Measurements from ENCODE around the gene ANTXRL. TPM values are rescaled to one million over a fixed set of nuclear protein-coding genes. Genes with fewer than 3 reads are reported as not detected.

ANTXRL gene
- total and polyA plus RNA-seq, 2 experiments from 2014 or later, result not detected

DNA sequence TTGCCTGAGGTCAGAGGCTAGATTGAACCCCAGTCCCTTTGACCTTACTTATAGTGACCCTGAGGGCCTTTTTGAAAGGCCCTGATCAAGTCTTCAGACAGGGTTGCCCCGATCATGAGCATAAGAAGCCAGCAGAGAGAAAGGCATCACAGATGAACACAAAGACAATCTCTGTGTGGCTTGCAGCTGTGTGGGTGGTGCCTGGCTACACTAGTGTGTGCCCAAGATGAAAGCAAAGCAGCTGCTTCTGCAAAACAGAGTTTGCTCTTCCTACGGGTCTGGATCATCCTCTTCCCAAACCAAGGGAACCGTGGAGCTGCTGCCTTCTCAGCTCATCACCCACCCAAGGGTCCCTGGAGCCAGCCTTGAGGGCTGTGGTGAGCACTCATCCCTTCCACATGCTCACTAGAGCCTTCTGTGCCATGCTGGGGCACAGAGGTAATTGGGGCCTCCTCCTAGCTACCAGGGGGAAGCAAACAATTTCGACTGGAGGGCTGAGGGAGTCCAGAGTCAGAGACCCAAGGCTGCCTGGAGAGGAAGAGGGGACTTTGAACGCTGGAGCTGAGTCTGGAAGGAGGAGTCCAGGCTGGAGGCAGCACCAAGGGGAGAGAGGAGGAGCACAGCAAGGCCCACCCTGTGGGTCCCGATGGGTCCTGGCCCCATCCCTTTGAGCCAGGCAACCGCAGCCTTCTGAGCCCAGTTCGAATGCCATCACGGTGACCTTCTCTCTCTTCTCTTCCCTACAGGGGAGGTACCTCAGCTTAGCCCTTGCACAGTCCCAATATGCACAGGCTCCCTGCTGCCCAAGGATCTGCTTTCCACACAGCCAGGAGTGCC is 42.3 kb downstream of the ANTXRL start:
- TF ChIP-seq STAT1 (IDR thresholded peaks at IDR 0.05; ENCODE audit: unreplicated experiment) (no peak), EZH2 (IDR thresholded peaks at IDR 0.05; ENCODE audit: low read depth, unreplicated experiment) (no peak), CREB1 (CRISPR knock-in tag; IDR thresholded peaks at IDR 0.05; ENCODE audit: low read depth) (no peak), NANOG (IDR thresholded peaks at IDR 0.05; ENCODE audit: borderline replicate concordance) (no peak), ZNF331 (CRISPR knock-in tag; IDR thresholded peaks at IDR 0.05; ENCODE audit: low read depth) (no peak), EZH2phosphoT487 (IDR thresholded peaks at IDR 0.05; ENCODE audit: unreplicated experiment) (no peak), JUNB (IDR thresholded peaks at IDR 0.05; ENCODE audit: unreplicated experiment) (no peak), POLR2AphosphoS5 (IDR thresholded peaks at IDR 0.05; ENCODE audit: low read depth) (no peak), ZNF114 (CRISPR knock-in tag; IDR thresholded peaks at IDR 0.05) (no peak)
- TF ChIP-seq, protein P1, sequence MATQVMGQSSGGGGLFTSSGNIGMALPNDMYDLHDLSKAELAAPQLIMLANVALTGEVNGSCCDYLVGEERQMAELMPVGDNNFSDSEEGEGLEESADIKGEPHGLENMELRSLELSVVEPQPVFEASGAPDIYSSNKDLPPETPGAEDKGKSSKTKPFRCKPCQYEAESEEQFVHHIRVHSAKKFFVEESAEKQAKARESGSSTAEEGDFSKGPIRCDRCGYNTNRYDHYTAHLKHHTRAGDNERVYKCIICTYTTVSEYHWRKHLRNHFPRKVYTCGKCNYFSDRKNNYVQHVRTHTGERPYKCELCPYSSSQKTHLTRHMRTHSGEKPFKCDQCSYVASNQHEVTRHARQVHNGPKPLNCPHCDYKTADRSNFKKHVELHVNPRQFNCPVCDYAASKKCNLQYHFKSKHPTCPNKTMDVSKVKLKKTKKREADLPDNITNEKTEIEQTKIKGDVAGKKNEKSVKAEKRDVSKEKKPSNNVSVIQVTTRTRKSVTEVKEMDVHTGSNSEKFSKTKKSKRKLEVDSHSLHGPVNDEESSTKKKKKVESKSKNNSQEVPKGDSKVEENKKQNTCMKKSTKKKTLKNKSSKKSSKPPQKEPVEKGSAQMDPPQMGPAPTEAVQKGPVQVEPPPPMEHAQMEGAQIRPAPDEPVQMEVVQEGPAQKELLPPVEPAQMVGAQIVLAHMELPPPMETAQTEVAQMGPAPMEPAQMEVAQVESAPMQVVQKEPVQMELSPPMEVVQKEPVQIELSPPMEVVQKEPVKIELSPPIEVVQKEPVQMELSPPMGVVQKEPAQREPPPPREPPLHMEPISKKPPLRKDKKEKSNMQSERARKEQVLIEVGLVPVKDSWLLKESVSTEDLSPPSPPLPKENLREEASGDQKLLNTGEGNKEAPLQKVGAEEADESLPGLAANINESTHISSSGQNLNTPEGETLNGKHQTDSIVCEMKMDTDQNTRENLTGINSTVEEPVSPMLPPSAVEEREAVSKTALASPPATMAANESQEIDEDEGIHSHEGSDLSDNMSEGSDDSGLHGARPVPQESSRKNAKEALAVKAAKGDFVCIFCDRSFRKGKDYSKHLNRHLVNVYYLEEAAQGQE (IDR thresholded peaks at IDR 0.05; ENCODE audit: unreplicated experiment), result no peak
- TF ChIP-seq, protein P2, sequence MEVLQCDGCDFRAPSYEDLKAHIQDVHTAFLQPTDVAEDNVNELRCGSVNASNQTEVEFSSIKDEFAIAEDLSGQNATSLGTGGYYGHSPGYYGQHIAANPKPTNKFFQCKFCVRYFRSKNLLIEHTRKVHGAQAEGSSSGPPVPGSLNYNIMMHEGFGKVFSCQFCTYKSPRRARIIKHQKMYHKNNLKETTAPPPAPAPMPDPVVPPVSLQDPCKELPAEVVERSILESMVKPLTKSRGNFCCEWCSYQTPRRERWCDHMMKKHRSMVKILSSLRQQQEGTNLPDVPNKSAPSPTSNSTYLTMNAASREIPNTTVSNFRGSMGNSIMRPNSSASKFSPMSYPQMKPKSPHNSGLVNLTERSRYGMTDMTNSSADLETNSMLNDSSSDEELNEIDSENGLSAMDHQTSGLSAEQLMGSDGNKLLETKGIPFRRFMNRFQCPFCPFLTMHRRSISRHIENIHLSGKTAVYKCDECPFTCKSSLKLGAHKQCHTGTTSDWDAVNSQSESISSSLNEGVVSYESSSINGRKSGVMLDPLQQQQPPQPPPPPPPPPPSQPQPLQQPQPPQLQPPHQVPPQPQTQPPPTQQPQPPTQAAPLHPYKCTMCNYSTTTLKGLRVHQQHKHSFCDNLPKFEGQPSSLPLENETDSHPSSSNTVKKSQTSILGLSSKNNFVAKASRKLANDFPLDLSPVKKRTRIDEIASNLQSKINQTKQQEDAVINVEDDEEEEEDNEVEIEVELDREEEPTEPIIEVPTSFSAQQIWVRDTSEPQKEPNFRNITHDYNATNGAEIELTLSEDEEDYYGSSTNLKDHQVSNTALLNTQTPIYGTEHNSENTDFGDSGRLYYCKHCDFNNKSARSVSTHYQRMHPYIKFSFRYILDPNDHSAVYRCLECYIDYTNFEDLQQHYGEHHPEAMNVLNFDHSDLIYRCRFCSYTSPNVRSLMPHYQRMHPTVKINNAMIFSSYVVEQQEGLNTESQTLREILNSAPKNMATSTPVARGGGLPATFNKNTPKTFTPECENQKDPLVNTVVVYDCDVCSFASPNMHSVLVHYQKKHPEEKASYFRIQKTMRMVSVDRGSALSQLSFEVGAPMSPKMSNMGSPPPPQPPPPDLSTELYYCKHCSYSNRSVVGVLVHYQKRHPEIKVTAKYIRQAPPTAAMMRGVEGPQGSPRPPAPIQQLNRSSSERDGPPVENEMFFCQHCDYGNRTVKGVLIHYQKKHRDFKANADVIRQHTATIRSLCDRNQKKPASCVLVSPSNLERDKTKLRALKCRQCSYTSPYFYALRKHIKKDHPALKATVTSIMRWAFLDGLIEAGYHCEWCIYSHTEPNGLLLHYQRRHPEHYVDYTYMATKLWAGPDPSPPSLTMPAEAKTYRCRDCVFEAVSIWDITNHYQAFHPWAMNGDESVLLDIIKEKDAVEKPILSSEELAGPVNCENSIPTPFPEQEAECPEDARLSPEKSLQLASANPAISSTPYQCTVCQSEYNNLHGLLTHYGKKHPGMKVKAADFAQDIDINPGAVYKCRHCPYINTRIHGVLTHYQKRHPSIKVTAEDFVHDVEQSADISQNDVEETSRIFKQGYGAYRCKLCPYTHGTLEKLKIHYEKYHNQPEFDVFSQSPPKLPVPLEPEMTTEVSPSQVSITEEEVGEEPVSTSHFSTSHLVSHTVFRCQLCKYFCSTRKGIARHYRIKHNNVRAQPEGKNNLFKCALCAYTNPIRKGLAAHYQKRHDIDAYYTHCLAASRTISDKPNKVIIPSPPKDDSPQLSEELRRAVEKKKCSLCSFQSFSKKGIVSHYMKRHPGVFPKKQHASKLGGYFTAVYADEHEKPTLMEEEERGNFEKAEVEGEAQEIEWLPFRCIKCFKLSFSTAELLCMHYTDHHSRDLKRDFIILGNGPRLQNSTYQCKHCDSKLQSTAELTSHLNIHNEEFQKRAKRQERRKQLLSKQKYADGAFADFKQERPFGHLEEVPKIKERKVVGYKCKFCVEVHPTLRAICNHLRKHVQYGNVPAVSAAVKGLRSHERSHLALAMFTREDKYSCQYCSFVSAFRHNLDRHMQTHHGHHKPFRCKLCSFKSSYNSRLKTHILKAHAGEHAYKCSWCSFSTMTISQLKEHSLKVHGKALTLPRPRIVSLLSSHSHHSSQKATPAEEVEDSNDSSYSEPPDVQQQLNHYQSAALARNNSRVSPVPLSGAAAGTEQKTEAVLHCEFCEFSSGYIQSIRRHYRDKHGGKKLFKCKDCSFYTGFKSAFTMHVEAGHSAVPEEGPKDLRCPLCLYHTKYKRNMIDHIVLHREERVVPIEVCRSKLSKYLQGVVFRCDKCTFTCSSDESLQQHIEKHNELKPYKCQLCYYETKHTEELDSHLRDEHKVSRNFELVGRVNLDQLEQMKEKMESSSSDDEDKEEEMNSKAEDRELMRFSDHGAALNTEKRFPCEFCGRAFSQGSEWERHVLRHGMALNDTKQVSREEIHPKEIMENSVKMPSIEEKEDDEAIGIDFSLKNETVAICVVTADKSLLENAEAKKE (CRISPR knock-in tag; IDR thresholded peaks at IDR 0.05), result no peak
- TF ChIP-seq, protein P3, sequence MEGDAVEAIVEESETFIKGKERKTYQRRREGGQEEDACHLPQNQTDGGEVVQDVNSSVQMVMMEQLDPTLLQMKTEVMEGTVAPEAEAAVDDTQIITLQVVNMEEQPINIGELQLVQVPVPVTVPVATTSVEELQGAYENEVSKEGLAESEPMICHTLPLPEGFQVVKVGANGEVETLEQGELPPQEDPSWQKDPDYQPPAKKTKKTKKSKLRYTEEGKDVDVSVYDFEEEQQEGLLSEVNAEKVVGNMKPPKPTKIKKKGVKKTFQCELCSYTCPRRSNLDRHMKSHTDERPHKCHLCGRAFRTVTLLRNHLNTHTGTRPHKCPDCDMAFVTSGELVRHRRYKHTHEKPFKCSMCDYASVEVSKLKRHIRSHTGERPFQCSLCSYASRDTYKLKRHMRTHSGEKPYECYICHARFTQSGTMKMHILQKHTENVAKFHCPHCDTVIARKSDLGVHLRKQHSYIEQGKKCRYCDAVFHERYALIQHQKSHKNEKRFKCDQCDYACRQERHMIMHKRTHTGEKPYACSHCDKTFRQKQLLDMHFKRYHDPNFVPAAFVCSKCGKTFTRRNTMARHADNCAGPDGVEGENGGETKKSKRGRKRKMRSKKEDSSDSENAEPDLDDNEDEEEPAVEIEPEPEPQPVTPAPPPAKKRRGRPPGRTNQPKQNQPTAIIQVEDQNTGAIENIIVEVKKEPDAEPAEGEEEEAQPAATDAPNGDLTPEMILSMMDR (conservative IDR thresholded peaks at IDR 0.05; ENCODE audit: low read depth in 2 of 2), result no peak
- TF ChIP-seq, protein P4, sequence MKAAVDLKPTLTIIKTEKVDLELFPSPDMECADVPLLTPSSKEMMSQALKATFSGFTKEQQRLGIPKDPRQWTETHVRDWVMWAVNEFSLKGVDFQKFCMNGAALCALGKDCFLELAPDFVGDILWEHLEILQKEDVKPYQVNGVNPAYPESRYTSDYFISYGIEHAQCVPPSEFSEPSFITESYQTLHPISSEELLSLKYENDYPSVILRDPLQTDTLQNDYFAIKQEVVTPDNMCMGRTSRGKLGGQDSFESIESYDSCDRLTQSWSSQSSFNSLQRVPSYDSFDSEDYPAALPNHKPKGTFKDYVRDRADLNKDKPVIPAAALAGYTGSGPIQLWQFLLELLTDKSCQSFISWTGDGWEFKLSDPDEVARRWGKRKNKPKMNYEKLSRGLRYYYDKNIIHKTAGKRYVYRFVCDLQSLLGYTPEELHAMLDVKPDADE (IDR thresholded peaks at IDR 0.05), result no peak
- peak; percentile 51; the same call in 2 of the 3 replicates for ATAC-seq

More for the DNA sequence above, 42.3 kb downstream of the ANTXRL start:
- Histone ChIP-seq H2AFZ (no peak overlapping the region), H3K79me2 (replicated peaks; ENCODE audit: insufficient read depth) (no peaks in the 10 kb centered on the region), H3K4me1 (ENCODE audit: insufficient read depth) (no peaks in the 10 kb centered on the region), H3K4me3 (no peak overlapping the region), H3K27ac (ENCODE audit: low read depth) (no peak overlapping the region), H3K4me2 (no peak overlapping the region), H3K9me2 (ENCODE audit: insufficient read depth) (no peaks in the 10 kb centered on the region), H3F3A (replicated peaks; ENCODE audit: low read depth) (no peaks in the 10 kb centered on the region), H4K20me1 (replicated peaks; ENCODE audit: insufficient read depth) (no peaks in the 10 kb centered on the region), H3K36me3 (ENCODE audit: insufficient read depth) (no peaks in the 10 kb centered on the region), H3K27me3 (ENCODE audit: insufficient read depth) (no peaks in the 10 kb centered on the region)
- Mint-ChIP-seq H3K27ac (no peak overlapping the region), H3K36me3 (ENCODE audit: low read depth) (no peaks in the 10 kb centered on the region), H3K27me3 (ENCODE audit: insufficient read depth, low read depth, poor library complexity) (peaks cover 12% of the 10 kb centered on the region), H3K4me3 (no peak overlapping the region), H3K4me1 (peaks cover 10% of the 10 kb centered on the region), H3K9me3 (no peaks in the 10 kb centered on the region; the same call in 2 of the 3 replicates)
- no peak for DNase-seq (ENCODE audit: low spot score)

Measured in GM23338 (cell line).